Heart right ventricle (tissue), 16 donors: ENCODE measurements around the gene CNTN5. TPM values are rescaled to one million over a fixed set of nuclear protein-coding genes. Genes with fewer than 3 reads are reported as not detected.

Source experiments
- ATAC-seq, 8 donors: fragments of 200-7000 bp; cut with Tn5 transposase; one replicate each; pipeline ENCODE4 v1.9.1; 2020; ENCODE audit warnings: mild to moderate bottlenecking in 8 of 8, moderate library complexity in 8 of 8, moderate number of reproducible peaks in 1 of 8
- DNase-seq, 2 donors: peaks; one replicate each; pipeline ENCODE4 v3.0.0-alpha.2; 2020
- H3K27ac ChIP-seq, 10 donors: fragments of 200-600 bp; sonication (generic) in 2 of 10; one replicate each; pipeline versions ENCODE4 v1.5.0 to v1.8.0; 2020 to 2022; ENCODE audit warnings: mild to moderate bottlenecking in 3 of 10
- H3K27me3 ChIP-seq, 7 donors: fragments of 200-600 bp; one replicate each; pipeline ENCODE4 v1.8.0; 2021 to 2022; ENCODE audit warnings: mild to moderate bottlenecking in 2 of 7
- H3K36me3 ChIP-seq, 9 donors: fragments of 200-600 bp; sonication (generic) in 1 of 9; one replicate each; pipeline versions ENCODE4 v1.5.0 to v1.8.0; 2020 to 2022; ENCODE audit warnings: mild to moderate bottlenecking in 2 of 9
- H3K4me1 ChIP-seq, 9 donors: fragments of 200-600 bp; sonication (generic) in 1 of 9; one replicate each; pipeline versions ENCODE4 v1.5.0 to v1.8.0; 2020 to 2022; ENCODE audit warnings: mild to moderate bottlenecking in 4 of 9
- H3K4me3 ChIP-seq, 10 donors: fragments of 200-600 bp; sonication (generic) in 2 of 10; one replicate each; pipeline versions ENCODE4 v1.5.0 to v1.8.0; 2020 to 2022; ENCODE audit warnings: mild to moderate bottlenecking in 7 of 10, moderate library complexity in 2 of 10
- H3K9me3 ChIP-seq, 11 donors: fragments of 200-600 bp in 10 of 11; sonication (generic) in 2 of 11; one replicate each; pipeline versions ENCODE4 v1.5.0 to v1.8.0; 2013 to 2022; ENCODE audit warnings: mild to moderate bottlenecking in 2 of 11, control low read depth in 1 of 11, moderate library complexity in 1 of 11
- CTCF ChIP-seq, 9 donors: fragments of 200-600 bp; sonication (generic) in 2 of 9; IDR thresholded peaks; one replicate each; pipeline versions ENCODE4 v1.5.0 to v1.8.0; 2021 to 2022; ENCODE audit warnings: antibody characterized with exemption in 9 of 9, mild to moderate bottlenecking in 5 of 9, moderate library complexity in 1 of 9
- WGBS, 2 donors: extraction: QIAGEN DNeasy Blood & Tissue Kit; methylation state at CpG; one replicate each; pipeline ENCODE4 v1.1.7; 2013; ENCODE audit warnings: inconsistent platforms in 1 of 2; 5-methylcytosine and 5-hydroxymethylcytosine counted together
- intact Hi-C, 10 donors: fragments of 100-400 bp; cut with DNase I; formaldehyde crosslinking; loops; one replicate each; pipeline versions ENCODE4 v1.11.1 to v1.14.2; 2022
- polyA plus RNA-seq, 2 donors: library from polyadenylated mRNA; stranded (reverse); fragments of 200-250 nt; gene quantifications; one replicate each; pipeline ENCODE4 v1.2.3, GENCODE V29; 2013
- total RNA-seq, 10 donors: library from RNA; stranded (reverse); fragmentation: NEBNext Ultra II Directional in 3 of 10; extraction: Animal tissue kit (Norgen Biotek cat#: 25700) in 3 of 10; gene quantifications; one replicate each; pipeline versions ENCODE4 v1.2.1 to v1.2.4, GENCODE V29; 2021 to 2023
- donor health status: Arrhythmogenic right ventricular cardiomyopathy.
- donor health status: ischemic (EF 13 %, LVEDD 7.1; RV severe dilation, severe dysfunction).
- donor health status: healthy with polysubstance abuse.
- donor health status: DM: no; HTN: yes; CAD: no.
- donor health status: DM: no; HTN: no; CAD: no.
- donor health status: ischemic (EF 25% LVEDD 6.9; RV normal size, moderate dysfunction).
- donor health status: ischemic (EF 25% LVEDD 5.7; RV mildly dilated, moderate dysfunction).
- donor health status: healthy.
- donor health status: DM: yes; HTN: yes; CAD: no.
- donor health status: Ischemic cardiomyopathy.
- donor health status: ischemic (EF 35%, LVEDD 5.7; RV mildly dilated, moderate dysfunction).
- donor health status: nonischemic (EF 11% LVEDD 7.7; RV severe dilation, severe dysfunction).
- donor health status: DM: yes; HTN: yes; CAD: no.
- donor health status: PGD.
- donor health status: ischemic (EF 29% LVEDD 5.4; RV normal size, mild dysfunction).
- donor health status: nonischemic (EF 23%, LVEDD 6.1; RV moderate dilation, normal function).

The CNTN5 gene
- total and polyA plus RNA-seq, 12 donors = 0.05 to 0.35 (median 0.17) TPM; not detected in 6

- Histone ChIP-seq H3K27me3 (no peaks in the 10 kb centered on the region), H3K4me1 (no peaks in the 10 kb centered on the region), H3K4me3 (no peak overlapping the region), H3K9me3 (peaks cover 0 to 6% (median 0%) of the 10 kb centered on the region in 11 donors), H3K36me3 (no peaks in the 10 kb centered on the region), H3K27ac (no peak overlapping the region)
- DNase-seq (no peak), ATAC-seq (no peak)
- WGBS, 2 donors = 74 to 80% methylated on average over 1 of the region's 1 CpG
- no peak for TF ChIP-seq CTCF (IDR thresholded peaks at IDR 0.05)
- intact Hi-C loops = no loop called here
Measured at GRCh38 chr11:100008417-100008816, 987.7 kb downstream of the CNTN5 start.

- Histone ChIP-seq H3K4me3 (no peak overlapping the region), H3K36me3 (no peaks in the 10 kb centered on the region), H3K27me3 (no peaks in the 10 kb centered on the region), H3K27ac (no peak overlapping the region), H3K9me3 (peaks cover 0 to 6% (median 0%) of the 10 kb centered on the region in 11 donors), H3K4me1 (no peaks in the 10 kb centered on the region)
- DNase-seq = no peak
- ATAC-seq = no peak
- WGBS, 2 donors = 48 to 49% methylated on average over 3 of the region's 3 CpGs
- intact Hi-C loops = no loop called here
- no peak for TF ChIP-seq CTCF (IDR thresholded peaks at IDR 0.05)
Measured at GRCh38 chr11:100009728-100010127, 989.0 kb downstream of the CNTN5 start.

GRCh38 chr11:100010393-100010792, 989.6 kb downstream of the CNTN5 start:
- Histone ChIP-seq H3K27ac (no peak overlapping the region), H3K9me3 (peaks cover 0 to 6% (median 0%) of the 10 kb centered on the region in 11 donors), H3K4me1 (no peaks in the 10 kb centered on the region), H3K27me3 (no peaks in the 10 kb centered on the region), H3K4me3 (no peak overlapping the region), H3K36me3 (no peaks in the 10 kb centered on the region)
- DNase-seq = no peak
- no peak for ATAC-seq
- 58 to 60% methylated on average over 3 of the region's 3 CpGs for WGBS, 2 donors
- intact Hi-C loops = no loop called here
- TF ChIP-seq CTCF (IDR thresholded peaks at IDR 0.05) = no peak

DNA sequence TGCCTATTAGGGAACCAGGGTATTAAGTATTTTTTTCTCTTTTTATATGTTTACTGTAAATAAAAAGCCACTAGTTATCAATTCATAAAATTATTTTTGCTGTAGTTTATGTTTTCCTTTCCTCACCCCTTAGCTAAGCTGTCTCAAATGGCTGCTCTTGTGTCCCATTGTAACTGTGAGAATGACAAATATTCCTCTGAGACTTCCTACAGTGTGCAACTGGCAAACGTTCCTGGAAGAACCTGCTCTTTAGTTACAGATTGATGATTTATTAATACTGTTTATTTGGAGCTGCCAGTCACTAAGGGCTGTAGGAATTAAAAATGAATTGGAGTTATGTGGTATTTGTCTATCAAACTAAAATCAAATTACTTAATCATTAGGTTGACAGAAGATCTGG, 990.9 kb downstream of the CNTN5 start:
- Histone ChIP-seq H3K36me3 (no peaks in the 10 kb centered on the region), H3K27ac (no peak overlapping the region), H3K9me3 (peaks cover 0 to 6% (median 0%) of the 10 kb centered on the region in 11 donors), H3K4me1 (no peaks in the 10 kb centered on the region), H3K27me3 (no peaks in the 10 kb centered on the region), H3K4me3 (no peak overlapping the region)
- no peak for TF ChIP-seq CTCF (IDR thresholded peaks at IDR 0.05)
- DNase-seq = no peak
- intact Hi-C loops = no loop called here
- 12 to 27% methylated on average over 1 of the region's 1 CpG for WGBS, 2 donors
- ATAC-seq = no peak
